GM19395 (cell line): ENCODE measurements around the gene CEP68.
"Not testable (repeated sequence)": the region's sequence is repeated elsewhere in the genome, so short reads cannot be mapped to it uniquely, and the experiment has no call there.

Source experiments
- ATAC-seq: cut with Tn5 transposase; IDR thresholded peaks from one replicate; pipeline ENCODE4 v1.9.1; 2021; ENCODE audit warnings: mild to moderate bottlenecking, moderate library complexity; ENCODE audit not compliant: unreplicated experiment

CEP68 gene

GRCh38 chr2:65031341-65032018 is 24.7 kb upstream of the CEP68 start:
- ATAC-seq, result peak; percentile 42

GRCh38 chr2:65032019-65032975 is 23.9 kb upstream of the CEP68 start:
- no peak for ATAC-seq

GRCh38 chr2:65033178-65033577 is 23.0 kb upstream of the CEP68 start:
- ATAC-seq, result no peak

- not testable (repeated sequence) for ATAC-seq
These were observed 22.5 kb upstream of the CEP68 start for GRCh38 chr2:65033667-65034066.

GRCh38 chr2:65035351-65035943 is 20.8 kb upstream of the CEP68 start:
- no peak for ATAC-seq

- no peak for ATAC-seq
These were observed 19.0 kb upstream of the CEP68 start for GRCh38 chr2:65037178-65037577.

- no peak for ATAC-seq
These were observed 16.6 kb upstream of the CEP68 start for GRCh38 chr2:65039640-65040039.

GRCh38 chr2:65040400-65041261 is 15.6 kb upstream of the CEP68 start:
- peak; percentile 82 for ATAC-seq

GRCh38 chr2:65043001-65043400 is 13.2 kb upstream of the CEP68 start:
- no peak for ATAC-seq

GRCh38 chr2:65044097-65044735 is 12.0 kb upstream of the CEP68 start:
- ATAC-seq, result no peak

- no peak for ATAC-seq
These were observed 10.6 kb upstream of the CEP68 start for GRCh38 chr2:65045651-65046050.

GRCh38 chr2:65046633-65047407 is 9.4 kb upstream of the CEP68 start:
- ATAC-seq, result no peak

- ATAC-seq, result no peak
These were observed 7.1 kb upstream of the CEP68 start for GRCh38 chr2:65049010-65049639.

- ATAC-seq, result no peak
These were observed 5.3 kb upstream of the CEP68 start for GRCh38 chr2:65050931-65051330.

GRCh38 chr2:65053199-65053598 is 3.0 kb upstream of the CEP68 start:
- peak; percentile 62 for ATAC-seq

- ATAC-seq, result no peak
These were observed 1.3 kb upstream of the CEP68 start for GRCh38 chr2:65054749-65055421.

- peak; percentile 39 for ATAC-seq
These were observed 598 bp upstream of the CEP68 start for GRCh38 chr2:65055422-65056214.

- ATAC-seq, result no peak
These were observed 799 bp downstream of the CEP68 start for GRCh38 chr2:65057054-65057375.
